ENCODE measurements around the gene GPATCH11. TPM values are rescaled to one million over a fixed set of nuclear protein-coding genes. Genes with fewer than 3 reads are reported as not detected.

GPATCH11 gene
- total RNA-seq, 2 donors from 2014 or later, result 3.3 to 5.2 TPM

- no peak for ATAC-seq
- intact Hi-C loops (cut with DNase I), result no loop called here
- 94 to 100% methylated on average over 2 of the region's 2 CpGs for WGBS, 2 donors
- H3K4me1 ChIP-seq, result no peaks in the 10 kb centered on the region
- H3K27me3 ChIP-seq, result no peaks in the 10 kb centered on the region
- TF ChIP-seq CTCF (IDR thresholded peaks at IDR 0.05), result no peak
- no peak for TF ChIP-seq POLR2A (IDR thresholded peaks at IDR 0.05)
- peaks cover 0 to 10% of the 10 kb centered on the region in 2 donors for H3K36me3 ChIP-seq (replicated peaks in 1 of 2; ENCODE audit: insufficient read depth in 1 of 2, low read depth in 2 of 2)
- H3K4me3 ChIP-seq, result no peak overlapping the region
- DNase-seq, result no peak
- H3K27ac ChIP-seq, result no peak overlapping the region
- H3K9me3 ChIP-seq, result no peaks in the 10 kb centered on the region
These were observed 19.9 kb downstream of the GPATCH11 start for GRCh38 chr2:37104178-37104577.

- no peak for DNase-seq
- H3K36me3 ChIP-seq (replicated peaks in 1 of 2; ENCODE audit: insufficient read depth in 1 of 2, low read depth in 2 of 2), result peaks cover 0 to 9% of the 10 kb centered on the region in 2 donors
- H3K27ac ChIP-seq, result no peak overlapping the region
- H3K4me3 ChIP-seq, result no peak overlapping the region
- no peaks in the 10 kb centered on the region for H3K4me1 ChIP-seq
- ATAC-seq, result no peak
- intact Hi-C loops (cut with DNase I), result no loop called here
- H3K9me3 ChIP-seq, result no peaks in the 10 kb centered on the region
- no peaks in the 10 kb centered on the region for H3K27me3 ChIP-seq
- 89 to 90% methylated on average over 5 of the region's 5 CpGs for WGBS, 2 donors
- no peak for TF ChIP-seq CTCF (IDR thresholded peaks at IDR 0.05)
- TF ChIP-seq POLR2A (IDR thresholded peaks at IDR 0.05), result no peak
These were observed 20.8 kb downstream of the GPATCH11 start for GRCh38 chr2:37105150-37105549.

GRCh38 chr2:37109523-37109922, 25.2 kb downstream of the GPATCH11 start:
- Histone ChIP-seq H3K4me3 (no peak overlapping the region), H3K27ac (no peak overlapping the region), H3K36me3 (replicated peaks in 1 of 2; ENCODE audit: insufficient read depth in 1 of 2, low read depth in 2 of 2) (peaks cover 0 to 14% of the 10 kb centered on the region in 2 donors), H3K4me1 (no peaks in the 10 kb centered on the region), H3K27me3 (no peaks in the 10 kb centered on the region), H3K9me3 (no peaks in the 10 kb centered on the region)
- WGBS, 2 donors, result 94 to 97% methylated on average over 4 of the region's 4 CpGs
- no peak for ATAC-seq
- intact Hi-C loops (cut with DNase I), result no loop called here
- no peak for TF ChIP-seq CTCF (IDR thresholded peaks at IDR 0.05)
- no peak for TF ChIP-seq POLR2A (IDR thresholded peaks at IDR 0.05)
- no peak for DNase-seq

GRCh38 chr2:37110306-37111212, 26.2 kb downstream of the GPATCH11 start:
- H3K4me1 ChIP-seq, result no peaks in the 10 kb centered on the region
- H3K27me3 ChIP-seq, result no peaks in the 10 kb centered on the region
- TF ChIP-seq POLR2A (IDR thresholded peaks at IDR 0.05), result no peak
- no peak for TF ChIP-seq CTCF (IDR thresholded peaks at IDR 0.05)
- ATAC-seq (no peak), DNase-seq (no peak)
- intact Hi-C loops (cut with DNase I), result no loop called here
- H3K36me3 ChIP-seq (replicated peaks in 1 of 2; ENCODE audit: insufficient read depth in 1 of 2, low read depth in 2 of 2), result peaks cover 0 to 14% of the 10 kb centered on the region in 2 donors
- WGBS, 2 donors, result 91 to 95% methylated on average over 4 of the region's 4 CpGs
- no peak overlapping the region for H3K4me3 ChIP-seq
- no peak overlapping the region for H3K27ac ChIP-seq
- no peaks in the 10 kb centered on the region for H3K9me3 ChIP-seq

GRCh38 chr2:37111958-37112357, 27.6 kb downstream of the GPATCH11 start:
- TF ChIP-seq POLR2A (IDR thresholded peaks at IDR 0.05) (no peak), CTCF (IDR thresholded peaks at IDR 0.05) (no peak)
- 72 to 100% methylated on average over 2 of the region's 2 CpGs for WGBS, 2 donors
- no peak overlapping the region for H3K4me3 ChIP-seq
- H3K4me1 ChIP-seq, result no peaks in the 10 kb centered on the region
- H3K27ac ChIP-seq, result no peak overlapping the region
- intact Hi-C loops (cut with DNase I), result no loop called here
- no peak for ATAC-seq
- no peaks in the 10 kb centered on the region for H3K27me3 ChIP-seq
- no peaks in the 10 kb centered on the region for H3K9me3 ChIP-seq
- peaks cover 0 to 9% of the 10 kb centered on the region in 2 donors for H3K36me3 ChIP-seq (replicated peaks in 1 of 2; ENCODE audit: insufficient read depth in 1 of 2, low read depth in 2 of 2)
- DNase-seq, result no peak
